HepG2 (cell line): ENCODE measurements around the gene DCDC2. TPM values are rescaled to one million over a fixed set of nuclear protein-coding genes. Genes with fewer than 3 reads are reported as not detected.
A peak's percentile ranks its signal among the peaks of the same experiment; 100 is the strongest.

Source experiments
- CEBPB ChIP-seq: IDR thresholded peaks from 2 replicates; pipeline ENCODE4 v1.6.1; 2011; ENCODE audit warnings: low read depth, low read length, improper control_type of control experiment, borderline replicate concordance
- FOXP4 ChIP-seq: sonication (generic); formaldehyde crosslinking; IDR thresholded peaks from 2 replicates; pipeline ENCODE4 v1.4.0; 2020; ENCODE audit warnings: missing genetic modification reagents
- KMT2A ChIP-seq: sonication (generic); formaldehyde crosslinking; IDR thresholded peaks from 2 replicates; pipeline ENCODE4 v1.4.0; 2020; ENCODE audit warnings: missing genetic modification reagents
- MTF1 ChIP-seq: sonication (generic); formaldehyde crosslinking; IDR thresholded peaks from 2 replicates; pipeline ENCODE4 v1.5.0; 2020; ENCODE audit warnings: missing genetic modification reagents
- MYC ChIP-seq: sonication (generic); formaldehyde crosslinking; IDR thresholded peaks from 2 replicates; pipeline ENCODE4 v1.9.0; 2021; ENCODE audit warnings: missing genetic modification reagents, borderline replicate concordance
- POGK ChIP-seq: sonication (generic); formaldehyde crosslinking; conservative IDR thresholded peaks from 2 replicates; pipeline ENCODE4 v1.8.0; 2022; ENCODE audit warnings: mild to moderate bottlenecking, moderate library complexity, missing genetic modification reagents
- TBX2 ChIP-seq: sonication (generic); formaldehyde crosslinking; IDR thresholded peaks from 2 replicates; pipeline ENCODE4 v1.5.0; 2020; ENCODE audit warnings: missing genetic modification reagents, mild to moderate bottlenecking, borderline replicate concordance
- ZFP36L2 ChIP-seq: sonication (generic); formaldehyde crosslinking; IDR thresholded peaks from 2 replicates; pipeline ENCODE4 v1.4.0; 2020; ENCODE audit warnings: missing genetic modification reagents
- ZFP41 ChIP-seq: sonication (generic); formaldehyde crosslinking; IDR thresholded peaks from 2 replicates; pipeline ENCODE4 v1.4.0; 2020; ENCODE audit warnings: mild to moderate bottlenecking, missing genetic modification reagents, borderline replicate concordance
- ZFP82 ChIP-seq: sonication (generic); formaldehyde crosslinking; IDR thresholded peaks from 2 replicates; pipeline ENCODE4 v1.5.1; 2020; ENCODE audit warnings: mild to moderate bottlenecking, missing genetic modification reagents, borderline replicate concordance
- ZMAT5 ChIP-seq: sonication (generic); formaldehyde crosslinking; IDR thresholded peaks from 2 replicates; pipeline ENCODE4 v1.5.0; 2020; ENCODE audit warnings: mild to moderate bottlenecking, low read depth, missing genetic modification reagents, borderline replicate concordance
- ZNF354B ChIP-seq: sonication (generic); formaldehyde crosslinking; IDR thresholded peaks from 2 replicates; pipeline ENCODE4 v1.8.0; 2022; ENCODE audit warnings: mild to moderate bottlenecking, missing genetic modification reagents
- ZNF503 ChIP-seq: sonication (generic); formaldehyde crosslinking; IDR thresholded peaks from 2 replicates; pipeline ENCODE4 v1.4.0; 2020; ENCODE audit warnings: missing genetic modification reagents
- ZNF530 ChIP-seq: sonication (generic); formaldehyde crosslinking; IDR thresholded peaks from 2 replicates; pipeline ENCODE4 v1.5.0; 2020; ENCODE audit warnings: low read depth, mild to moderate bottlenecking, missing genetic modification reagents
- ZNF564 ChIP-seq: sonication (generic); formaldehyde crosslinking; IDR thresholded peaks from 2 replicates; pipeline ENCODE4 v1.8.1; 2023; ENCODE audit warnings: mild to moderate bottlenecking, missing genetic modification reagents
- ZNF570 ChIP-seq: sonication (generic); formaldehyde crosslinking; IDR thresholded peaks from 2 replicates; pipeline ENCODE4 v1.4.0; 2020; ENCODE audit warnings: mild to moderate bottlenecking, missing genetic modification reagents, borderline replicate concordance
- ZNF629 ChIP-seq: sonication (generic); formaldehyde crosslinking; conservative IDR thresholded peaks from 2 replicates; pipeline ENCODE4 v1.5.0; 2020; ENCODE audit warnings: missing genetic modification reagents
- ZNF784 ChIP-seq: sonication (generic); formaldehyde crosslinking; IDR thresholded peaks from 2 replicates; pipeline ENCODE4 v1.5.1; 2020; ENCODE audit warnings: missing genetic modification reagents, mild to moderate bottlenecking, borderline replicate concordance
- ZNF792 ChIP-seq: IDR thresholded peaks from 2 replicates; pipeline ENCODE4 v1.6.1; 2016
- ZNF850 ChIP-seq: sonication (generic); formaldehyde crosslinking; conservative IDR thresholded peaks from 2 replicates; pipeline ENCODE4 v1.9.0; 2021; ENCODE audit warnings: mild to moderate bottlenecking, missing genetic modification reagents
- ZNF891 ChIP-seq: sonication (generic); formaldehyde crosslinking; IDR thresholded peaks from 2 replicates; pipeline ENCODE4 v1.5.0; 2020; ENCODE audit warnings: mild to moderate bottlenecking, missing genetic modification reagents
- polyA plus RNA-seq, 8 experiments: library from polyadenylated mRNA; depleted of rRNA in 3 of 8; stranded (reverse) in 7 of 8; unstranded in 1 of 8; fragments of >200 nt; fragmentation: Illumina TruSeq in 4 of 8; extraction: Trizol in 4 of 8; gene quantifications; 2 replicates each; pipeline versions ENCODE4 v1.2.1 to v1.2.3, GENCODE V29; 2011 to 2016; ENCODE audit warnings: low read depth in 4 of 8, missing spikeins in 1 of 8, mixed read lengths in 1 of 8; ENCODE audit not compliant: insufficient read depth in 1 of 8
- total RNA-seq, 5 experiments: library from RNA; depleted of rRNA; stranded (reverse); fragments of >200 nt; fragmentation: Illumina TruSeq; extraction: Trizol; gene quantifications; 2 replicates each; pipeline ENCODE4 v1.2.3, GENCODE V29; 2016; ENCODE audit warnings: low read depth in 1 of 5
- TF ChIP-seq, protein P1 (sequence below): sonication (generic); formaldehyde crosslinking; IDR thresholded peaks from 2 replicates; pipeline ENCODE4 v1.8.1; 2023; ENCODE audit warnings: mild to moderate bottlenecking, missing genetic modification reagents, borderline replicate concordance

Gene DCDC2
- total and polyA plus RNA-seq, 2 of the 13 experiments (the other 11 are each of a cell fraction or from before 2014, with no cell fraction given), result 9.0 to 36.2 TPM

- no peak for TF ChIP-seq ZNF354B (CRISPR knock-in tag)
- TF ChIP-seq ZNF891 (CRISPR knock-in tag), result no peak
- peak; percentile 84; the same call in 1 of the 2 replicates for TF ChIP-seq ZNF792 (CRISPR knock-in tag)
- peak; percentile 87 for TF ChIP-seq ZNF503 (CRISPR knock-in tag)
- TF ChIP-seq FOXP4 (CRISPR knock-in tag), result peak; percentile 93
- TF ChIP-seq CEBPB, result no peak; the same call in 1 of the 2 replicates
- TF ChIP-seq KMT2A, result no peak
- no peak for TF ChIP-seq MTF1
- no peak for TF ChIP-seq POGK
- TF ChIP-seq ZNF530 (CRISPR knock-in tag), result no peak
- no peak for TF ChIP-seq ZNF784 (CRISPR knock-in tag)
- no peak for TF ChIP-seq ZMAT5 (CRISPR knock-in tag)
- TF ChIP-seq ZFP41 (CRISPR knock-in tag), result no peak
- TF ChIP-seq MYC, result peak; percentile 53; the same call in 1 of the 2 replicates
- no peak for TF ChIP-seq ZNF570 (CRISPR knock-in tag)
- TF ChIP-seq ZNF629, result no peak; the same call in 1 of the 2 replicates
- TF ChIP-seq, protein P1, sequence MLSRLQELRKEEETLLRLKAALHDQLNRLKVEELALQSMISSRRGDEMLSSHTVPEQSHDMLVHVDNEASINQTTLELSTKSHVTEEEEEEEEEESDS, result no peak
- TF ChIP-seq ZFP82, result no peak
- TF ChIP-seq ZNF564 (CRISPR knock-in tag), result no peak
- peak; percentile 71; the same call in 1 of the 2 replicates for TF ChIP-seq TBX2 (CRISPR knock-in tag)
- no peak for TF ChIP-seq ZFP36L2 (CRISPR knock-in tag)
- no peak for TF ChIP-seq ZNF850 (CRISPR knock-in tag)
These were observed 44.4 kb downstream of the DCDC2 start (continued) for GRCh38 chr6:24313251-24314141.
